Ovary (tissue), 9 donors: ENCODE measurements around the gene APBA2. TPM values are rescaled to one million over a fixed set of nuclear protein-coding genes. Genes with fewer than 3 reads are reported as not detected.

Experiments used
- DNase-seq, 5 donors: peaks; one replicate each; pipeline ENCODE4 v3.0.0-alpha.2; 2019 to 2020
- H3K27ac ChIP-seq, 2 donors: fragments of 200-600 bp; one replicate each; pipeline versions ENCODE4 v1.5.1 to v1.8.0; 2019 to 2022
- H3K27me3 ChIP-seq: fragments of 200-600 bp; one replicate; pipeline ENCODE4 v1.8.0; 2022
- H3K36me3 ChIP-seq: fragments of 200-600 bp; sonication (generic); one replicate; pipeline ENCODE4 v1.5.1; 2019
- H3K4me1 ChIP-seq: one replicate; pipeline ENCODE4 v1.8.1; 2013; ENCODE audit warnings: mild to moderate bottlenecking, moderate library complexity; ENCODE audit not compliant: insufficient read depth
- H3K4me3 ChIP-seq: fragments of 200-600 bp; sonication (generic); one replicate; pipeline ENCODE4 v1.5.1; 2017
- H3K9me3 ChIP-seq, 2 donors: fragments of 200-600 bp in 1 of 2; sonication (generic) in 1 of 2; one replicate each; pipeline versions ENCODE4 v1.5.1 to v1.8.1; 2013 to 2019; ENCODE audit warnings: mild to moderate bottlenecking in 1 of 2, moderate library complexity in 1 of 2
- CTCF ChIP-seq, 3 donors: fragments of 450-650 bp in 2 of 3; fragments of 200-600 bp in 1 of 3; IDR thresholded peaks; one replicate each; pipeline versions ENCODE4 v1.5.1 to v1.8.0; 2016 to 2022; ENCODE audit warnings: antibody characterized with exemption in 3 of 3, mild to moderate bottlenecking in 1 of 3
- EP300 ChIP-seq: sonication (generic); formaldehyde crosslinking; IDR thresholded peaks from one replicate; pipeline ENCODE4 v1.6.1; 2017; ENCODE audit warnings: antibody characterized with exemption
- POLR2A ChIP-seq: fragments of 450-650 bp; IDR thresholded peaks from one replicate; pipeline ENCODE4 v1.6.1; 2017; ENCODE audit warnings: antibody characterized with exemption, mild to moderate bottlenecking, moderate library complexity
- WGBS, 3 donors: extraction: QIAGEN DNeasy Blood & Tissue Kit in 1 of 3; methylation state at CpG; one replicate each; pipeline versions ENCODE4 v1.1.5 to v1.1.7; 2013 to 2017; 5-methylcytosine and 5-hydroxymethylcytosine counted together
- intact Hi-C, 4 donors: fragments of 100-400 bp; cut with DNase I; formaldehyde crosslinking; loops; one replicate each; pipeline versions ENCODE4 v1.11.0 to v1.15.1; 2022 to 2023
- polyA plus RNA-seq, 2 donors: library from polyadenylated mRNA; stranded (reverse); fragments of 200-250 nt in 1 of 2; fragments of 350-450 nt in 1 of 2; fragmentation: Illumina TruSeq in 1 of 2; extraction: RNeasy Lipid Tissue Mini Kit (QIAGEN cat#74804) in 1 of 2; gene quantifications; one replicate each; pipeline ENCODE4 v1.2.3, GENCODE V29; 2013 to 2014
- total RNA-seq, 7 donors: library from RNA; depleted of rRNA in 2 of 7; stranded (reverse); fragments of >200 nt in 2 of 7; fragmentation: NEBNext Ultra II Directional in 3 of 7; extraction: Animal tissue kit (Norgen Biotek cat#: 25700) in 3 of 7; gene quantifications; one replicate each; pipeline versions ENCODE4 v1.1.0 to v1.2.4, GENCODE V29; 2016 to 2023
- donor health status: DM: no; HTN: no; CAD: no; lungs with moderate emphysema.
- donor health status: DM: no; HTN: no; CAD: no.
- donor health status: Bipolar disorder and iron deficiency.
- donor health status: DM: yes; HTN: yes; CAD: no.
- donor health status: DM: no; HTN: no; CAD: no.
- donor health status: DM: yes; HTN: yes; CAD: no.

Gene APBA2
- total and polyA plus RNA-seq, 9 donors = 0.53 to 3.1 (median 1.4) TPM

DNA sequence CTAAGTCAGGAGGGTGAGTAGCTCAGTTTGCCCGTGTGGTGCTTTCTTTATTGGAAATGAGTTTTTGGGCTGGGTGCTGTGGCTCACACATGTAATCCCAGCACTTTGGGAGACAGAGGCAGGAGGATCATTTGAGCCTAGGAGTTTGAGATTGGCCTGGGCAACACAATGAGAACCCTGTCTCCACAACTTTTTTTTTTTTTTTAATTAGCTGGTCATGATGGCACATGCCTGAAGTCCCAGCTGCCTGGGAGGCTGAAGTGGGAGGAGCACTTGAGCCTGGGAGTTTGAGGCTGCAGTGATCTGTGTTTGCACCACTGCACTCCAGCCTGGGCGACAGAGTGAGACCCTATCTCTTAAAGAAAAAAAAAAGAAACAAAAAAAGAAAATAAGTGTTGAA, 208.9 kb downstream of the APBA2 start:
- Histone ChIP-seq H3K27me3 (no peaks in the 10 kb centered on the region), H3K27ac (no peak overlapping the region), H3K4me1 (no peaks in the 10 kb centered on the region), H3K36me3 (no peaks in the 10 kb centered on the region), H3K4me3 (no peak overlapping the region), H3K9me3 (no peaks in the 10 kb centered on the region)
- TF ChIP-seq EP300 (no peak), POLR2A (no peak), CTCF (IDR thresholded peaks at IDR 0.05) (no peak)
- WGBS, 3 donors = 75 to 82% (median 80%) methylated on average over 2 of the region's 2 CpGs
- no peak for DNase-seq
- intact Hi-C loops = no loop called here

- Histone ChIP-seq H3K4me3 (no peak overlapping the region), H3K4me1 (no peaks in the 10 kb centered on the region), H3K27ac (no peak overlapping the region), H3K9me3 (no peaks in the 10 kb centered on the region), H3K27me3 (no peaks in the 10 kb centered on the region), H3K36me3 (no peaks in the 10 kb centered on the region)
- intact Hi-C loops = no loop called here
- no peak for DNase-seq
- WGBS, 3 donors = 90 to 93% (median 91%) methylated on average over 9 of the region's 9 CpGs
- TF ChIP-seq CTCF (IDR thresholded peaks at IDR 0.05) (no peak), EP300 (no peak), POLR2A (no peak)
These were observed 210.0 kb downstream of the APBA2 start for GRCh38 chr15:29095746-29096145.

DNA sequence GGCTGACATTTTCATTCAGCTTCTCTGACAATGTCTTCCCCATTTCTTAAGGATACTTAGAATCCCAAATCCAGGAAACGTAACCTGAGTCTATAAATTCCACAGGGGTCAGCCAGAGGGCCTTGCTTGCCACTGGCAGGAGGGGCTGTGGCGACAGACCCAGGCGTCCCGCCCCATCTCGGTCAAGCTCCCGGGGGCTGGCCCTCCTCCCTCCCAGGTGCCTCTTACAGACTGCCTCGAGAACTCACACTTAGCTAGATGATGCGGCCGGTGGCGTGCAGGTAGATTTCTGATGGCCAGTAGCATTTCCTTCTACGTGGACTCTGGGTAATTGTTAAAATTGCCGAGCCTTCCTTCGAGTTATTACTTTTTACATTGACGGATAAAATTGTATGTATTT, 211.4 kb downstream of the APBA2 start:
- H3K27ac ChIP-seq = no peak overlapping the region
- TF ChIP-seq POLR2A (no peak), CTCF (IDR thresholded peaks at IDR 0.05) (no peak), EP300 (no peak)
- WGBS, 3 donors = 84 to 85% (median 84%) methylated on average over 14 of the region's 14 CpGs
- no peaks in the 10 kb centered on the region for H3K4me1 ChIP-seq
- no peaks in the 10 kb centered on the region for H3K36me3 ChIP-seq
- no peak for DNase-seq
- H3K4me3 ChIP-seq = no peak overlapping the region
- intact Hi-C loops = no loop called here
- H3K27me3 ChIP-seq = no peaks in the 10 kb centered on the region
- H3K9me3 ChIP-seq = no peaks in the 10 kb centered on the region

DNA sequence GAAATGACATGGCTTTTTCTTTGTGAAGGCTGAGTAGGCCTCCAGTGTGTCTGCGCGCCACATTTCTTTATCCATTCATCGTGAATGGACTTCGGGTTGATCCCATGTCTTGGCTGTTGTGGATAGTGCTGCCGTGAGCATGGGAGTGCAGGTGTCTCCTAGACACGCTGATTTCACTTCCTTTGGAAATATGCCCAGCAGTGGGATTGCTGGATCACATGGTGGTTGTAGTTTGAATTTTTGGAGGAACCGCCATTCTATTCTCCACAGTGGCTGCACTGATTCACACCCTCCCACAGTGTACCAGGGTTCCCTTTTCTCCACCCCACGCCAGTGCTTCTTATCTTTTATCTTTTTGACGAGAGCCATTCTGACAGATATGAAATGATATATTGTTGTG, 212.2 kb downstream of the APBA2 start:
- Histone ChIP-seq H3K9me3 (no peaks in the 10 kb centered on the region), H3K4me3 (no peak overlapping the region), H3K36me3 (no peaks in the 10 kb centered on the region), H3K4me1 (no peaks in the 10 kb centered on the region), H3K27ac (no peak overlapping the region), H3K27me3 (no peaks in the 10 kb centered on the region)
- intact Hi-C loops = no loop called here
- no peak for TF ChIP-seq POLR2A
- TF ChIP-seq CTCF (IDR thresholded peaks at IDR 0.05) = no peak
- TF ChIP-seq EP300 = no peak
- DNase-seq = no peak
- 66 to 70% (median 68%) methylated on average over 9 of the region's 9 CpGs for WGBS, 3 donors

GRCh38 chr15:29098652-29099051, 212.9 kb downstream of the APBA2 start:
- H3K27ac ChIP-seq = no peak overlapping the region
- DNase-seq = no peak

More at GRCh38 chr15:29098652-29099051, 212.9 kb downstream of the APBA2 start:
- TF ChIP-seq EP300 = no peak
- TF ChIP-seq POLR2A = no peak
- TF ChIP-seq CTCF (IDR thresholded peaks at IDR 0.05) = no peak
- no peaks in the 10 kb centered on the region for H3K36me3 ChIP-seq
- no peaks in the 10 kb centered on the region for H3K9me3 ChIP-seq
- 80 to 93% (median 88%) methylated on average over 13 of the region's 13 CpGs for WGBS, 3 donors
- H3K4me3 ChIP-seq = no peak overlapping the region
- no peaks in the 10 kb centered on the region for H3K4me1 ChIP-seq
- no peaks in the 10 kb centered on the region for H3K27me3 ChIP-seq
- intact Hi-C loops = no loop called here
